Lung (tissue), 12 donors: ENCODE data around the gene CYGB. TPM values are rescaled to one million over a fixed set of nuclear protein-coding genes. Genes with fewer than 3 reads are reported as not detected.
A peak's percentile ranks its signal among the peaks of the same experiment; 100 is the strongest.
"Not testable (repeated sequence)": the region's sequence is repeated elsewhere in the genome, so short reads cannot be mapped to it uniquely, and the experiment has no call there.

ENCODE experiments used
- ATAC-seq: fragments of 200-7000 bp; cut with Tn5 transposase; one replicate; pipeline ENCODE4 v1.9.1; 2020; ENCODE audit warnings: moderate number of reproducible peaks; ENCODE audit not compliant: insufficient read depth, low FRiP score
- DNase-seq, 3 donors: peaks; one replicate each; pipeline ENCODE4 v3.0.0-alpha.2; 2013 to 2017
- H3K27ac ChIP-seq, 2 donors: one replicate each; pipeline ENCODE4 v1.5.1; 2013; ENCODE audit warnings: mild to moderate bottlenecking in 2 of 2, moderate library complexity in 2 of 2, control low read depth in 1 of 2, inconsistent platforms in 1 of 2, low read depth in 1 of 2, low read length in 1 of 2
- H3K27me3 ChIP-seq, 3 donors: one replicate each; pipeline ENCODE4 v1.5.1; 2013; ENCODE audit warnings: low read length in 2 of 3; ENCODE audit not compliant: control insufficient read depth in 3 of 3, insufficient read depth in 3 of 3
- H3K36me3 ChIP-seq, 4 donors: one replicate each; pipeline ENCODE4 v1.5.1; 2013; ENCODE audit warnings: low read length in 4 of 4, mild to moderate bottlenecking in 1 of 4, moderate library complexity in 1 of 4; ENCODE audit not compliant: control insufficient read depth in 4 of 4, insufficient read depth in 4 of 4
- H3K4me1 ChIP-seq, 5 donors: one replicate each; pipeline ENCODE4 v1.5.1; 2013; ENCODE audit warnings: low read length in 5 of 5, mild to moderate bottlenecking in 2 of 5, moderate library complexity in 1 of 5; ENCODE audit not compliant: control insufficient read depth in 5 of 5, insufficient read depth in 5 of 5
- H3K4me3 ChIP-seq: one replicate; pipeline ENCODE4 v1.5.1; 2013; ENCODE audit warnings: mild to moderate bottlenecking, control low read depth, moderate library complexity
- H3K9ac ChIP-seq, 2 donors: one replicate each; pipeline ENCODE4 v1.5.1; 2013; ENCODE audit warnings: low read length in 2 of 2, control low read depth in 1 of 2; ENCODE audit not compliant: insufficient read depth in 1 of 2
- H3K9me3 ChIP-seq, 4 donors: one replicate each; pipeline ENCODE4 v1.5.1; 2013; ENCODE audit warnings: low read length in 3 of 4, mild to moderate bottlenecking in 1 of 4, moderate library complexity in 1 of 4; ENCODE audit not compliant: control insufficient read depth in 4 of 4, insufficient read depth in 3 of 4
- CTCF ChIP-seq: IDR thresholded peaks from 2 replicates; pipeline ENCODE4 v1.5.1; 2012; ENCODE audit warnings: mild to moderate bottlenecking; ENCODE audit errors: control extremely low read depth, extremely low read depth
- WGBS, 2 donors: extraction: QIAGEN DNeasy Blood & Tissue Kit; methylation state at CpG; one replicate each; pipeline ENCODE4 v1.1.7; 2013; 5-methylcytosine and 5-hydroxymethylcytosine counted together
- polyA plus RNA-seq, 2 donors: library from polyadenylated mRNA; stranded (reverse); fragments of 200-250 nt; gene quantifications; one replicate each; pipeline ENCODE4 v1.2.1, GENCODE V29; 2013
- total RNA-seq, 2 donors: library from RNA; depleted of rRNA in 1 of 2; stranded (reverse); fragments of >200 nt in 1 of 2; gene quantifications; one replicate each; pipeline ENCODE4 v1.2.1, GENCODE V29; 2014 to 2021
- donor health status: control.
- donor health status: control.
- donor health status: Bipolar disorder and iron deficiency.
- donor health status: healthy.
- donor health status: DM: yes; HTN: yes; CAD: no.

CYGB gene
- total and polyA plus RNA-seq, 4 donors, result 15.9 to 30.4 (median 20.7) TPM

- Histone ChIP-seq H3K4me3 (no peak overlapping the region), H3K4me1 (peaks cover 0 to 23% (median 5%) of the 10 kb centered on the region in 5 donors), H3K27ac (no peak overlapping the region), H3K27me3 (no peaks in the 10 kb centered on the region), H3K9ac (no peak overlapping the region), H3K36me3 (no peaks in the 10 kb centered on the region), H3K9me3 (no peaks in the 10 kb centered on the region)
- peak in 2 of 3 donors; percentile 50 to 76 for DNase-seq
- WGBS, 2 donors, result 74 to 79% methylated on average over 13 of the region's 13 CpGs
- no peak for ATAC-seq
- no peak for TF ChIP-seq CTCF
These were observed 25.7 kb downstream of the CYGB start for GRCh38 chr17:76511668-76512365.

DNA sequence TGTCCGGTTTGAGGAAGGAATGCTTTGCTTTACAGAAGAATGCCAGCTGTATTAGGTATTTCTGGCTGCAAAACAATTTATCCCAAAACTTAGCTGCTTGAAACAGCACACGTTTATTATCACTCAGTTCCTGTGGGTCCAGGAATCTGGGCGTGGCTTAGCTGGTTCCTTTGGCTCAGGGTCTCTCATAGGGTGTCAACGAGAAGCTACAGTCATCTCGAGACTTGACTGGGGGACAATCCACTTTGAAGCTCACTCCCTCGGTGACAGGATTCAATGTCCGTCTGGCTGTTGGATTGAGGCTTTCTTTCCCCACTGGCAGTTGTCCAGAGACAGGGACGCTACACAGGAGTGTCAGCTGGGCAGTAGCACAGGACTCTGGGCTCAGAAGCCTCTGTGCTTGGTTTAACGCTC, 26.7 kb downstream of the CYGB start:
- H3K4me1 ChIP-seq, result peaks cover 0 to 23% (median 5%) of the 10 kb centered on the region in 5 donors
- H3K27ac ChIP-seq, result no peak overlapping the region
- no peaks in the 10 kb centered on the region for H3K36me3 ChIP-seq
- H3K27me3 ChIP-seq, result no peaks in the 10 kb centered on the region
- 29 to 45% methylated on average over 9 of the region's 9 CpGs for WGBS, 2 donors
- DNase-seq (peak; percentile 44 to 67 (median 65)), ATAC-seq (no peak)
- H3K9me3 ChIP-seq, result no peaks in the 10 kb centered on the region
- H3K4me3 ChIP-seq, result no peak overlapping the region
- no peak for TF ChIP-seq CTCF
- H3K9ac ChIP-seq, result no peak overlapping the region

DNA sequence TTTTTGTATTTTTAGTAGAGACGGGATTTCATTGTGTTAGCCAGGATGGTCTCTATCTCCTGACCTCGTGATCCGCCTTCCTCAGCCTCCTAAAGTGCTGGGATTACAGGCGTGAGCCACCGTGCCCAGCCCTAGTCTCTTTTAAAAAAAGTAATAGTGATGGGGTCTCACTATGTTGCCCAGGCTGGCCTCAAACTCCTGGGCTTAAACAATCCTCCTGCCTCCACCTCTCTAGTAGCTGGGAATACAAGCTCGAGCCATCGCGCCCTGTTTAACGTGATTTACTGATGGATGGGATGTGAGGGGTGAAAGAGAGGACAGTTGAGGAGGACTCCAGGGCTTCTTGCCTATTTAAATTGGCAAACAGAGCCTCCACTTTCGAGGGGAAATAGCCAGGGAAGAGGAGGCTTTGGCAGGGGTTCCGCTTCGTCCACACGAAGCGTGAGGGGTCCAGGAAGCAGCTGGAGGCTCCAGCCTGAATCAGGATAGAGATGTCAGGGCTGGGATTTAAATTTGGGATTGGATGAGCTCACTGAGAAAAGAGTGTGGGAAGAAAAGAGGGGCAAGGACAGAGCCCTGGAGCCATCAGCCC, 28.9 kb downstream of the CYGB start:
- ATAC-seq, result not testable (repeated sequence)

DNA sequence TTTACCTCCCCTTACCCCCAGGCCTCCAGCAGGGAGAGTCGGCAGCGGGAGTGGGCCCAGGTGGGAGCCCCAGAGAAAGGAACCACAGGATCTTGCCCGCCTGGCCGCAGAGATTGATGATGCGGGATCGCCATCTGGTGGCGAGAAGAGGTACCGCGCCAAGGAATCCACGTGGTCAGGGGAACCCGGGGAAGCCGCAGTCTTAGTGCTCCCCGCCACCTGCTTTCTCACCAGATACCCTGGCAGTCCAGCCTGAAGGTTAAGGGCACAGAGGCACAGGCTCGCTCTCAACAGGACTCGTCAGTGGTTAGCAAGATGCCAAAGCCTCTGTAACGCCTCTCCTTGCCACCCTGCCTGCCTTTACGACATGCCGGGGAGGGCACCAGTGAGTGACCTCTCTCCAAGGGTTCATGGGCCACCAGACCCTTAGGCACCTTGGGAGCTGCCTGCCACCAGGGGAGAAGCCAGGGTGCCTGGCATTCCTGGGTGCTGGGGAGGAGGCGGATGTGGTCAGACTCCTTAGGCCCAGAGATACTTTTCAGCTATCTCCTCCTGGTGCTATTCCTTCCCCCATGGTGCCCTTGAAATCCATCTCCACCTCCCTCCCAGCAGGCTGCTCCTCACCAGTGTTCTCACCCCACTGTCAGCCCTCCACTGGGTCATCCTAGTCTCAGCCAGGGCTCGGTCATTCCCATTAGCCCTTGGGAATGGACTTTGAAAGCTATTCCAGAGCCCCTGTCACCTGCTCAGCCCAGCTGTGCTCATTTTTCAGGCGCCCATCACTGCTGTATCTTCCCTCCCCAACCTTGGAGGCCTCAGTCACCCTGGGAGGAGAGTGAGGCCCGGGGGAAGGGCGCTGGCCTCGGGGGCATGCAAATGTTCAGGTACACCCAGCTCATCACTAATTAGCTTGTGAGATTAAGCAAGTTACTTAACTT, 30.8 kb downstream of the CYGB start:
- H3K9ac ChIP-seq, result no peak overlapping the region
- peak; percentile 95 for TF ChIP-seq CTCF
- H3K4me1 ChIP-seq, result peaks cover 0 to 15% (median 5%) of the 10 kb centered on the region in 5 donors
- ATAC-seq (peak; percentile 65), DNase-seq (peak; percentile 76 to 84 (median 79))
- H3K27ac ChIP-seq, result no peak overlapping the region
- H3K27me3 ChIP-seq, result no peaks in the 10 kb centered on the region
- WGBS, 2 donors, result 30 to 32% methylated on average over 24 of the region's 24 CpGs
- H3K9me3 ChIP-seq, result no peaks in the 10 kb centered on the region
- H3K4me3 ChIP-seq, result no peak overlapping the region
- H3K36me3 ChIP-seq, result no peaks in the 10 kb centered on the region

More for the DNA sequence above, 28.9 kb downstream of the CYGB start:
- not testable (repeated sequence) for H3K9me3 ChIP-seq, DNase-seq, H3K27me3 ChIP-seq, H3K9ac ChIP-seq, H3K36me3 ChIP-seq, H3K4me3 ChIP-seq, H3K27ac ChIP-seq
- 72 to 81% methylated on average over 14 of the region's 14 CpGs for WGBS, 2 donors
- peaks cover 0 to 14% (median 5%) of the 10 kb centered on the region in 5 donors for H3K4me1 ChIP-seq
